ENCODE data around the gene TMEM135. TPM values are rescaled to one million over a fixed set of nuclear protein-coding genes. Genes with fewer than 3 reads are reported as not detected.

Gene TMEM135
- total RNA-seq, 1 donor: 35.8 TPM

DNA sequence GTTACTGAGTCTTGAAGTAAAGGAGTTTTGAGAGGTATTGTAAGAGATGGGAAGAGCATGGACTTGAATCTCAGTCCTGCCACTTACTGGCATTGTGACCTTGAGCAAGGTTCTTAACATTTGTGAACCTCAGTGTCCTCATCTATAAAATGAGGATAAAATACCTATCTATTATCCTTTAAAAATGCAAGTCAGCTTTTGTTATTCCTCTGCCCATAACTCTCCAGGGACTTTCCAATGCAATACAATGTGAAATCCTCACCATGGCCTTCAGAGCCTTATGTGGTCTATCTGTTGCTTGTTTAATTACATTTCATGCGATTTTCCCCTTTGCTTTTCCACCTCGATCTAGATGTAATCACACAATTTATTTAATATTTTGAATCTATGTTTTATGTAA is 9.1 kb downstream of the TMEM135 start:
- no peak for DNase-seq (ENCODE audit: insufficient read length, low spot score, missing footprints)
- TF ChIP-seq, protein P1, sequence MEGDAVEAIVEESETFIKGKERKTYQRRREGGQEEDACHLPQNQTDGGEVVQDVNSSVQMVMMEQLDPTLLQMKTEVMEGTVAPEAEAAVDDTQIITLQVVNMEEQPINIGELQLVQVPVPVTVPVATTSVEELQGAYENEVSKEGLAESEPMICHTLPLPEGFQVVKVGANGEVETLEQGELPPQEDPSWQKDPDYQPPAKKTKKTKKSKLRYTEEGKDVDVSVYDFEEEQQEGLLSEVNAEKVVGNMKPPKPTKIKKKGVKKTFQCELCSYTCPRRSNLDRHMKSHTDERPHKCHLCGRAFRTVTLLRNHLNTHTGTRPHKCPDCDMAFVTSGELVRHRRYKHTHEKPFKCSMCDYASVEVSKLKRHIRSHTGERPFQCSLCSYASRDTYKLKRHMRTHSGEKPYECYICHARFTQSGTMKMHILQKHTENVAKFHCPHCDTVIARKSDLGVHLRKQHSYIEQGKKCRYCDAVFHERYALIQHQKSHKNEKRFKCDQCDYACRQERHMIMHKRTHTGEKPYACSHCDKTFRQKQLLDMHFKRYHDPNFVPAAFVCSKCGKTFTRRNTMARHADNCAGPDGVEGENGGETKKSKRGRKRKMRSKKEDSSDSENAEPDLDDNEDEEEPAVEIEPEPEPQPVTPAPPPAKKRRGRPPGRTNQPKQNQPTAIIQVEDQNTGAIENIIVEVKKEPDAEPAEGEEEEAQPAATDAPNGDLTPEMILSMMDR (IDR thresholded peaks at IDR 0.05; ENCODE audit: extremely low read depth, low read depth, low read length): no peak
- Histone ChIP-seq H4K20me1 (ENCODE audit: insufficient read depth, low read length) (peaks cover 10% of the 10 kb centered on the region), H2AFZ (ENCODE audit: low read length) (no peak overlapping the region), H3K79me2 (ENCODE audit: insufficient read depth, low read length) (peaks cover 9% of the 10 kb centered on the region), H3K36me3 (ENCODE audit: insufficient read depth, low read length) (no peaks in the 10 kb centered on the region), H3K4me1 (ENCODE audit: insufficient read depth, low read length) (no peaks in the 10 kb centered on the region), H3K27me3 (ENCODE audit: insufficient read depth, low read length) (no peaks in the 10 kb centered on the region), H3K27ac (ENCODE audit: low read depth, low read length) (no peak overlapping the region), H3K4me3 (ENCODE audit: insufficient read depth, low read length) (no peak overlapping the region), H3K9me3 (ENCODE audit: low read depth, low read length) (no peaks in the 10 kb centered on the region), H3K4me2 (ENCODE audit: insufficient read depth, low read length) (no peak overlapping the region)

DNA sequence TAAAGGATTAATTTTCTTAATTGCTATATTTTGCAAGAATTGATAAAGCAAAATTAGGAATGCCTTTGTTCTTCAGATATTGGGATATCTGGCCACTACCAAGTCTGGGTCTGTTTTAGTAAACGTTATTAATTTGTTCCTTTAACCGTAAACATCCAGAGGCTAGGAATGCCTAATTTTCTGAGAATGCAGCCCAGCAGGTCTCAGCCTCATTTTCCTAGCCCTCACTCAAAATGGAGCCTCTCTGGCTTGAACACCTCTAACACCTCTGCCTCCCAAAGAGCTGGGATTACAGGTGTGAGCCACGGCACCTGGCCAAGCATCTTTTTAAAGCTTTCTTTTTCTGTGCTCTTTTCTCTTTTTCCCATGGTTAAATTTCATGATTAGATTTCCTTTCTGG is 18.4 kb downstream of the TMEM135 start:
- Histone ChIP-seq H3K4me3 (ENCODE audit: insufficient read depth, low read length) (no peak overlapping the region), H3K79me2 (ENCODE audit: insufficient read depth, low read length) (no peaks in the 10 kb centered on the region), H3K27me3 (ENCODE audit: insufficient read depth, low read length) (no peaks in the 10 kb centered on the region), H2AFZ (ENCODE audit: low read length) (no peak overlapping the region), H3K9me3 (ENCODE audit: low read depth, low read length) (no peaks in the 10 kb centered on the region), H3K4me1 (ENCODE audit: insufficient read depth, low read length) (no peaks in the 10 kb centered on the region), H4K20me1 (ENCODE audit: insufficient read depth, low read length) (peaks cover 3% of the 10 kb centered on the region), H3K4me2 (ENCODE audit: insufficient read depth, low read length) (no peak overlapping the region), H3K27ac (ENCODE audit: low read depth, low read length) (no peak overlapping the region), H3K36me3 (ENCODE audit: insufficient read depth, low read length) (no peaks in the 10 kb centered on the region)
- no peak for DNase-seq (ENCODE audit: insufficient read length, low spot score, missing footprints)
- TF ChIP-seq, protein P1 (IDR thresholded peaks at IDR 0.05; ENCODE audit: extremely low read depth, low read depth, low read length): no peak

DNA sequence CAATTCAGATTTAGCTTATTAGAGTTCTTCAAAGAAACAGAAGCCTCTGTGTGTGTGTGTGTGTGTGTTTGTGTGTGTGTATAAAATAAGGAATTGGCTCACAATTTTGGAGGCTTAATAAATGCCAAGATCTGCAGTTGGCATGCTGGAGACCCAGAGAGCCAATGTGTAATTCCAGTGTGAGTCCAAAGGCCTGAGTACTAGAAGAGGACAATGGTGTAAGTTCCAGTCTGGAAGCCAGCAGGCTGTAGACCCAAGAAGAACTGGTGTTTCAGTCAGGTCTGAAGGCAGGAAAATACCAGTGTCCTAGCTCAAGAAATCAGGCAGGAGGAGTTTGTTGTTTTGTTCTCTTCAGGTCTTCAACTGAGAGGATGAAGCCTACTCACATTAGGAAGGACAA is 20.0 kb downstream of the TMEM135 start:
- Histone ChIP-seq H3K27ac (ENCODE audit: low read depth, low read length) (no peak overlapping the region), H3K4me2 (ENCODE audit: insufficient read depth, low read length) (no peak overlapping the region), H3K4me3 (ENCODE audit: insufficient read depth, low read length) (no peak overlapping the region), H3K27me3 (ENCODE audit: insufficient read depth, low read length) (no peaks in the 10 kb centered on the region), H3K9me3 (ENCODE audit: low read depth, low read length) (no peaks in the 10 kb centered on the region), H3K79me2 (ENCODE audit: insufficient read depth, low read length) (no peaks in the 10 kb centered on the region), H3K4me1 (ENCODE audit: insufficient read depth, low read length) (no peaks in the 10 kb centered on the region), H4K20me1 (ENCODE audit: insufficient read depth, low read length) (peaks cover 7% of the 10 kb centered on the region), H3K36me3 (ENCODE audit: insufficient read depth, low read length) (no peaks in the 10 kb centered on the region), H2AFZ (ENCODE audit: low read length) (no peak overlapping the region)
- DNase-seq (ENCODE audit: insufficient read length, low spot score, missing footprints): no peak
- TF ChIP-seq, protein P1 (IDR thresholded peaks at IDR 0.05; ENCODE audit: extremely low read depth, low read depth, low read length): no peak

DNA sequence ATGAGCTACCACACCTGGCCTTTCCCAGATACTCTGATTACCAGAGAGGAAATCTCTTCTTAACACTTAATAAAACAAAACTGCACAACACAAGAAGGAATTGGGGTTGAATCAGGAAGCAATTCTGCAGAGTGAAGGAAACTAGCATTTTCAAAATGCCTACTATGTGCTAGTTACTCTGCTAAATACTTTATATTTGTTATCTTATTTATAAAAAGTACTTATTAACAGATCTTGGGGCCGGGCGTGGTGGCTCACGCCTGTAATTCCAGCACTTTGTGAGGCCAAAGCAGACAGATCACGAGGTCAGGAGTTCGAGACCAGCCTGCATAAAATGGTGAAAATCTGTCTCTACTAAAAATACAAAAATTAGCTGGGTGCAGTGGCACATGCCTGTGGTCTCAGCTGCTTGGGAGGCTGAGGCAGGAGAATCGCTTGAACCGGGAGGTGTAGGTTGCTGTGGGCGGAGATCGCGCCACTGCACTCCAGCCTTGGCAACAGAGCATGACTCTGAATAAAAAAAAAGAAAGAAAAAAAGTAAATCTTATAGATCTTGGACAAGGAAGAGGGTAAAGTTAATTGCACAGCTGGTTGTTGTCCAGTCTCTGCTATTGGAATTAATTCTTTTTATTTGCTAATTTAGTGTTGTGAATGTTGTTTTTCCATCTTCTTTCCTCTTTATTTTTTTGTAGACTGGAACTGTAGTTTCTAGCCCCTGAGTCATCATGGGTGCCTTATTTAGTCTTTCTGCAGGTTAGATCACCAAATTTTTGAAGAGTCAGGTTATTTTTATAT is 22.1 kb downstream of the TMEM135 start:
- no peak overlapping the region for H3K4me2 ChIP-seq (ENCODE audit: insufficient read depth, low read length)
- peak; percentile 11 for DNase-seq (ENCODE audit: insufficient read length, low spot score, missing footprints)
- no peak overlapping the region for H2AFZ ChIP-seq (ENCODE audit: low read length)
- no peaks in the 10 kb centered on the region for H3K9me3 ChIP-seq (ENCODE audit: low read depth, low read length)
- H4K20me1 ChIP-seq (ENCODE audit: insufficient read depth, low read length): peaks cover 7% of the 10 kb centered on the region
- no peaks in the 10 kb centered on the region for H3K4me1 ChIP-seq (ENCODE audit: insufficient read depth, low read length)
- peaks cover 5% of the 10 kb centered on the region for H3K79me2 ChIP-seq (ENCODE audit: insufficient read depth, low read length)
- H3K36me3 ChIP-seq (ENCODE audit: insufficient read depth, low read length): no peaks in the 10 kb centered on the region
- TF ChIP-seq, protein P1 (IDR thresholded peaks at IDR 0.05; ENCODE audit: extremely low read depth, low read depth, low read length): no peak
- no peak overlapping the region for H3K4me3 ChIP-seq (ENCODE audit: insufficient read depth, low read length)
- H3K27me3 ChIP-seq (ENCODE audit: insufficient read depth, low read length): no peaks in the 10 kb centered on the region
- no peak overlapping the region for H3K27ac ChIP-seq (ENCODE audit: low read depth, low read length)

All from osteoblast (primary cell).